ENCODE results near the gene SLC37A2. TPM values are rescaled to one million over a fixed set of nuclear protein-coding genes. Genes with fewer than 3 reads are reported as not detected.

Gene SLC37A2
- total RNA-seq, 1 experiment from 2014 or later = 2.2 TPM

DNA sequence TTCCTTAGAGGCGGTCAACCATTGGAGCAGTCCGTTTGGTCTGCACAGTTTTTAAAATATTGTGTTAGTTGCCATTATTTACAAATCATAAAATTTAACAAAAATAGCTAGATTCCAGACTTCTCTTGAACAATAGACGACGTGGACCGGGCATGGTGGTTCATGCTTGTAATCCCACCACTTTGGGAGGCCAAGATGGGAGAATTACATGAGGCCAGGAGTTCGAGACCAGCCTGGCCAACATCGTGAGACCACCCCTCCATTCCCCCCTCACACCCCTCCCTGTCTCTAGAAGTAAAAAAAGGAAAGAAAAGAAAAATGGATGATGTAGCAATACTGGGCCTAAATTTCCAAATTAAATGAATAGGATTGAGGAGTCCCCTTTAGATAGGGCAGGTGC is 965 bp downstream of the SLC37A2 start (continued):
- TF ChIP-seq ZNF423 (CRISPR knock-in tag; IDR thresholded peaks at IDR 0.05) = no peak

DNA sequence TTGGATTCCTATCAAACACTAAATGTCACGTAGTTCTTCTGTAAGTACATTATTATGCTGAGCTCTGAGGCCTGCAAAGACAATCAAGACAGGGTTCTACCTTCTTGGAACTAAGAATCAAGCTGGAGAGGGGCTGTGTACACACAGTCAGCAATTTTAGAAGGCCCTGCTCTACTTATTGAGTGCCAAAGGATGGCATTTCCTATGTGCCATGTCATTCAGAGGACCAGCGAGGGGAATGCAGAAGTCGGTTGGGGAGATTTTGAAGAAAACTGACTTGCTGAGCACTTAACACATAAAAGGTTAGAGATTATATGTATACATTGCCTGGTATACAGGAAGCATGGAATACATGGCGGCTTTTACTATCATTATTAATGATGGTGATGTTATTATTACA is 5.3 kb downstream of the SLC37A2 start:
- peaks cover 22% of the 10 kb centered on the region for H3K4me1 Mint-ChIP-seq
- POLR2A ChIA-PET = no interaction called here
- H3K4me3 Mint-ChIP-seq = no peak overlapping the region
- no peaks in the 10 kb centered on the region for H3K9me3 Mint-ChIP-seq
- H3K36me3 Mint-ChIP-seq = no peaks in the 10 kb centered on the region
- peaks cover 30% of the 10 kb centered on the region for H3K27me3 Mint-ChIP-seq (ENCODE audit: low read depth)
- ATAC-seq = no peak
- TF ChIP-seq, protein P1, sequence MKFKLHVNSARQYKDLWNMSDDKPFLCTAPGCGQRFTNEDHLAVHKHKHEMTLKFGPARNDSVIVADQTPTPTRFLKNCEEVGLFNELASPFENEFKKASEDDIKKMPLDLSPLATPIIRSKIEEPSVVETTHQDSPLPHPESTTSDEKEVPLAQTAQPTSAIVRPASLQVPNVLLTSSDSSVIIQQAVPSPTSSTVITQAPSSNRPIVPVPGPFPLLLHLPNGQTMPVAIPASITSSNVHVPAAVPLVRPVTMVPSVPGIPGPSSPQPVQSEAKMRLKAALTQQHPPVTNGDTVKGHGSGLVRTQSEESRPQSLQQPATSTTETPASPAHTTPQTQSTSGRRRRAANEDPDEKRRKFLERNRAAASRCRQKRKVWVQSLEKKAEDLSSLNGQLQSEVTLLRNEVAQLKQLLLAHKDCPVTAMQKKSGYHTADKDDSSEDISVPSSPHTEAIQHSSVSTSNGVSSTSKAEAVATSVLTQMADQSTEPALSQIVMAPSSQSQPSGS (CRISPR knock-in tag; IDR thresholded peaks at IDR 0.05; ENCODE audit: borderline replicate concordance, low read depth) = no peak
- TF ChIP-seq ZNF396 (CRISPR knock-in tag; IDR thresholded peaks at IDR 0.05; ENCODE audit: borderline replicate concordance) (no peak), MYBL2 (CRISPR knock-in tag; IDR thresholded peaks at IDR 0.05) (no peak), NR2C2 (CRISPR knock-in tag; IDR thresholded peaks at IDR 0.05) (no peak), ZNF423 (CRISPR knock-in tag; IDR thresholded peaks at IDR 0.05) (no peak), FOXK1 (CRISPR knock-in tag; IDR thresholded peaks at IDR 0.05) (no peak), ZNF263 (CRISPR knock-in tag; IDR thresholded peaks at IDR 0.05; ENCODE audit: low read depth) (no peak), JUN (CRISPR knock-in tag; IDR thresholded peaks at IDR 0.05) (no peak), TP53 (CRISPR knock-in tag; IDR thresholded peaks at IDR 0.05) (no peak), NR1H2 (CRISPR knock-in tag; IDR thresholded peaks at IDR 0.05) (no peak), GTF2I (CRISPR knock-in tag; conservative IDR thresholded peaks at IDR 0.05) (no peak), NFE2L1 (CRISPR knock-in tag; IDR thresholded peaks at IDR 0.05) (no peak), MXD4 (CRISPR knock-in tag; IDR thresholded peaks at IDR 0.05; ENCODE audit: borderline replicate concordance) (no peak), NFATC4 (CRISPR knock-in tag; IDR thresholded peaks at IDR 0.05) (no peak)
- TF ChIP-seq, protein P2, sequence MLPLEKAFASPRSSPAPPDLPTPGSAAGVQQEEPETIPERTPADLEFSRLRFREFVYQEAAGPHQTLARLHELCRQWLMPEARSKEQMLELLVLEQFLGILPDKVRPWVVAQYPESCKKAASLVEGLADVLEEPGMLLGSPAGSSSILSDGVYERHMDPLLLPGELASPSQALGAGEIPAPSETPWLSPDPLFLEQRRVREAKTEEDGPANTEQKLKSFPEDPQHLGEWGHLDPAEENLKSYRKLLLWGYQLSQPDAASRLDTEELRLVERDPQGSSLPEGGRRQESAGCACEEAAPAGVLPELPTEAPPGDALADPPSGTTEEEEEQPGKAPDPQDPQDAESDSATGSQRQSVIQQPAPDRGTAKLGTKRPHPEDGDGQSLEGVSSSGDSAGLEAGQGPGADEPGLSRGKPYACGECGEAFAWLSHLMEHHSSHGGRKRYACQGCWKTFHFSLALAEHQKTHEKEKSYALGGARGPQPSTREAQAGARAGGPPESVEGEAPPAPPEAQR (CRISPR knock-in tag; IDR thresholded peaks at IDR 0.05) = no peak
- TF ChIP-seq, protein P3, sequence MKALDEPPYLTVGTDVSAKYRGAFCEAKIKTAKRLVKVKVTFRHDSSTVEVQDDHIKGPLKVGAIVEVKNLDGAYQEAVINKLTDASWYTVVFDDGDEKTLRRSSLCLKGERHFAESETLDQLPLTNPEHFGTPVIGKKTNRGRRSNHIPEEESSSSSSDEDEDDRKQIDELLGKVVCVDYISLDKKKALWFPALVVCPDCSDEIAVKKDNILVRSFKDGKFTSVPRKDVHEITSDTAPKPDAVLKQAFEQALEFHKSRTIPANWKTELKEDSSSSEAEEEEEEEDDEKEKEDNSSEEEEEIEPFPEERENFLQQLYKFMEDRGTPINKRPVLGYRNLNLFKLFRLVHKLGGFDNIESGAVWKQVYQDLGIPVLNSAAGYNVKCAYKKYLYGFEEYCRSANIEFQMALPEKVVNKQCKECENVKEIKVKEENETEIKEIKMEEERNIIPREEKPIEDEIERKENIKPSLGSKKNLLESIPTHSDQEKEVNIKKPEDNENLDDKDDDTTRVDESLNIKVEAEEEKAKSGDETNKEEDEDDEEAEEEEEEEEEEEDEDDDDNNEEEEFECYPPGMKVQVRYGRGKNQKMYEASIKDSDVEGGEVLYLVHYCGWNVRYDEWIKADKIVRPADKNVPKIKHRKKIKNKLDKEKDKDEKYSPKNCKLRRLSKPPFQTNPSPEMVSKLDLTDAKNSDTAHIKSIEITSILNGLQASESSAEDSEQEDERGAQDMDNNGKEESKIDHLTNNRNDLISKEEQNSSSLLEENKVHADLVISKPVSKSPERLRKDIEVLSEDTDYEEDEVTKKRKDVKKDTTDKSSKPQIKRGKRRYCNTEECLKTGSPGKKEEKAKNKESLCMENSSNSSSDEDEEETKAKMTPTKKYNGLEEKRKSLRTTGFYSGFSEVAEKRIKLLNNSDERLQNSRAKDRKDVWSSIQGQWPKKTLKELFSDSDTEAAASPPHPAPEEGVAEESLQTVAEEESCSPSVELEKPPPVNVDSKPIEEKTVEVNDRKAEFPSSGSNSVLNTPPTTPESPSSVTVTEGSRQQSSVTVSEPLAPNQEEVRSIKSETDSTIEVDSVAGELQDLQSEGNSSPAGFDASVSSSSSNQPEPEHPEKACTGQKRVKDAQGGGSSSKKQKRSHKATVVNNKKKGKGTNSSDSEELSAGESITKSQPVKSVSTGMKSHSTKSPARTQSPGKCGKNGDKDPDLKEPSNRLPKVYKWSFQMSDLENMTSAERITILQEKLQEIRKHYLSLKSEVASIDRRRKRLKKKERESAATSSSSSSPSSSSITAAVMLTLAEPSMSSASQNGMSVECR (CRISPR knock-in tag; IDR thresholded peaks at IDR 0.05; ENCODE audit: borderline replicate concordance) = no peak
- TF ChIP-seq, protein P4, sequence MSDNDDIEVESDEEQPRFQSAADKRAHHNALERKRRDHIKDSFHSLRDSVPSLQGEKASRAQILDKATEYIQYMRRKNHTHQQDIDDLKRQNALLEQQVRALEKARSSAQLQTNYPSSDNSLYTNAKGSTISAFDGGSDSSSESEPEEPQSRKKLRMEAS (CRISPR knock-in tag; IDR thresholded peaks at IDR 0.05) = no peak
- TF ChIP-seq, protein P5, sequence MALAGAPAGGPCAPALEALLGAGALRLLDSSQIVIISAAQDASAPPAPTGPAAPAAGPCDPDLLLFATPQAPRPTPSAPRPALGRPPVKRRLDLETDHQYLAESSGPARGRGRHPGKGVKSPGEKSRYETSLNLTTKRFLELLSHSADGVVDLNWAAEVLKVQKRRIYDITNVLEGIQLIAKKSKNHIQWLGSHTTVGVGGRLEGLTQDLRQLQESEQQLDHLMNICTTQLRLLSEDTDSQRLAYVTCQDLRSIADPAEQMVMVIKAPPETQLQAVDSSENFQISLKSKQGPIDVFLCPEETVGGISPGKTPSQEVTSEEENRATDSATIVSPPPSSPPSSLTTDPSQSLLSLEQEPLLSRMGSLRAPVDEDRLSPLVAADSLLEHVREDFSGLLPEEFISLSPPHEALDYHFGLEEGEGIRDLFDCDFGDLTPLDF (CRISPR knock-in tag; IDR thresholded peaks at IDR 0.05) = no peak
- TF ChIP-seq, protein P6, sequence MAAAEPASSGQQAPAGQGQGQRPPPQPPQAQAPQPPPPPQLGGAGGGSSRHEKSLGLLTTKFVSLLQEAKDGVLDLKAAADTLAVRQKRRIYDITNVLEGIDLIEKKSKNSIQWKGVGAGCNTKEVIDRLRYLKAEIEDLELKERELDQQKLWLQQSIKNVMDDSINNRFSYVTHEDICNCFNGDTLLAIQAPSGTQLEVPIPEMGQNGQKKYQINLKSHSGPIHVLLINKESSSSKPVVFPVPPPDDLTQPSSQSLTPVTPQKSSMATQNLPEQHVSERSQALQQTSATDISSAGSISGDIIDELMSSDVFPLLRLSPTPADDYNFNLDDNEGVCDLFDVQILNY (CRISPR knock-in tag; IDR thresholded peaks at IDR 0.05) = no peak
- TF ChIP-seq, protein P7, sequence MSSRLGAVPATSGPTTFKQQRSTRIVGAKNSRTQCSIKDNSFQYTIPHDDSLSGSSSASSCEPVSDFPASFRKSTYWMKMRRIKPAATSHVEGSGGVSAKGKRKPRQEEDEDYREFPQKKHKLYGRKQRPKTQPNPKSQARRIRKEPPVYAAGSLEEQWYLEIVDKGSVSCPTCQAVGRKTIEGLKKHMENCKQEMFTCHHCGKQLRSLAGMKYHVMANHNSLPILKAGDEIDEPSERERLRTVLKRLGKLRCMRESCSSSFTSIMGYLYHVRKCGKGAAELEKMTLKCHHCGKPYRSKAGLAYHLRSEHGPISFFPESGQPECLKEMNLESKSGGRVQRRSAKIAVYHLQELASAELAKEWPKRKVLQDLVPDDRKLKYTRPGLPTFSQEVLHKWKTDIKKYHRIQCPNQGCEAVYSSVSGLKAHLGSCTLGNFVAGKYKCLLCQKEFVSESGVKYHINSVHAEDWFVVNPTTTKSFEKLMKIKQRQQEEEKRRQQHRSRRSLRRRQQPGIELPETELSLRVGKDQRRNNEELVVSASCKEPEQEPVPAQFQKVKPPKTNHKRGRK (CRISPR knock-in tag; IDR thresholded peaks at IDR 0.05; ENCODE audit: borderline replicate concordance) = no peak
- DNase-seq (ENCODE audit: low spot score) = no peak
- CTCF ChIA-PET = no interaction called here
- H3K27ac Mint-ChIP-seq = no peak overlapping the region

Data from WTC11 (cell line).